ENCODE results near the gene VAX1.
"Not testable (repeated sequence)": the region's sequence is repeated elsewhere in the genome, so short reads cannot be mapped to it uniquely, and the experiment has no call there.

Gene VAX1, protein sequence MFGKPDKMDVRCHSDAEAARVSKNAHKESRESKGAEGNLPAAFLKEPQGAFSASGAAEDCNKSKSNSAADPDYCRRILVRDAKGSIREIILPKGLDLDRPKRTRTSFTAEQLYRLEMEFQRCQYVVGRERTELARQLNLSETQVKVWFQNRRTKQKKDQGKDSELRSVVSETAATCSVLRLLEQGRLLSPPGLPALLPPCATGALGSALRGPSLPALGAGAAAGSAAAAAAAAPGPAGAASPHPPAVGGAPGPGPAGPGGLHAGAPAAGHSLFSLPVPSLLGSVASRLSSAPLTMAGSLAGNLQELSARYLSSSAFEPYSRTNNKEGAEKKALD

DNA sequence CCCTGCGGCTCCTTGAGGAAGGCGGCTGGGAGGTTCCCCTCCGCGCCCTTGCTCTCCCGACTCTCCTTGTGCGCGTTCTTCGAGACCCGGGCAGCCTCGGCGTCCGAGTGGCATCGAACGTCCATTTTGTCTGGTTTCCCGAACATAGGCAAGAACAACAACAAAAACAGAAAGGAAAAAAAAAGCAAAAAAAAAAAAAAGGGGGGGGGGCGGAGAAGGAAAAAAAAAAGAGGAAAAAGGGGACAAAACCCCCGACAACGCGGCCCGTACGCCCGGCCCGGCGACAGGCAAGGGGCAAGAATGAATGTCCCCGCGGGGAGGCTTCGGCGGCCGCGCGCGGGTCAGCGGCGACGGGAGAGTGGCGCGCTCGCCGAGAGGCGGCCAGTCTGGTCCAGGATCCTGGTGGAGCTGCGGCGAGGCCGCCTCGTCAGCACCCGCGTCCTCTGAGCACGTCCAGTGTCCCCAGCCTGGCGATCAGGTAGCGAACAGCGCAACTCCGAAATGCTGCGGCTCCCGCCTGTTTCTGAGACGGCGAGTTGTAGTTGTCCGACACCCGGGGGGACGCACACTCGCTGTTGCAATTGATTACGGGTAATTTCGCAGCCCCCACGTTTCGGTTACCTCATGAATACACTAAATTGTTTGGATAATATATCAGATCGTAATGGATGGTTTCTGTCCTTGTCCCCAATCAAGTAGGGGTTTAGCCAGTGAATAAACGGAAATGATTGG, at the start of gene VAX1:
Gene VAX1, minus strand, starts transcription at position 360 of the 732 bp plus-strand sequence. Its CDS starts 214 bp downstream, at position 146.
- DNase-seq = no peak

DNA sequence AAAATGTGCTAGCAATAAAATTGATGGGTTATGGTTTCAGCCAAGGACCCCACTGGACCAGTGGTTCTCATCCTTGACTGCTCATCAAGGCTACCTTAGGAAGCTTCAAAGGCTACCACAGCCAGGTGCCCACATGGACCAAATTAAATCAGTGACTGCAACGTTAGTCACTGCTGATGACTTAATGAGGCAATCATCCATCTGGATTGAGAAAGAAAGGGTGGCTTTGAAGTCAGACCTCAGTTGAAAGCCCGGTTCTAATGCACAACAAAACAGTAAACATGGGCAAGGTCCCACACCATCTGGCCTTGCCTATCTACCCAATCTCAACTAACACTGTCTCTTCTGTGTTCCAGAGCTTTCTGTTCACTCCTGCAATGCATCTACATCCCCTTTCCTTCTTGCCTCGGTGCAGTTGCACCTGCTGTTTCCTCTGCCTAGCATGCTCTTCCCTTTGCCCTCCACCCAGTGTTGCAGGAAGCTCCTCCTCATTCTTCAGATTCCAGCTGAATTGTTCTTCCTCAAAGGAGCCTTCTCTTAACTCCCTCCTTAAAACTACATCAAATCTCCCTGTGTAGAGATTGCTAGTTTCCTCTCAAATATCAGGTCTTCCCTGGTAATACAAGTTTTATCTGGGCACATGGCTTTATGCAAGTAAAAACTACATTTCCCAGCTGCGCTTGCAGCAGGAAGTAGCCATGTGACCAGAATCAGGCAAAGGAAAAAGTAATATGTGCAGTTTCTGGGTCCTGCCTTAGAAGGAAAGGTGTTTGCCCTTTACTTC, 49.0 kb upstream of the VAX1 start:
- DNase-seq = no peak

DNA sequence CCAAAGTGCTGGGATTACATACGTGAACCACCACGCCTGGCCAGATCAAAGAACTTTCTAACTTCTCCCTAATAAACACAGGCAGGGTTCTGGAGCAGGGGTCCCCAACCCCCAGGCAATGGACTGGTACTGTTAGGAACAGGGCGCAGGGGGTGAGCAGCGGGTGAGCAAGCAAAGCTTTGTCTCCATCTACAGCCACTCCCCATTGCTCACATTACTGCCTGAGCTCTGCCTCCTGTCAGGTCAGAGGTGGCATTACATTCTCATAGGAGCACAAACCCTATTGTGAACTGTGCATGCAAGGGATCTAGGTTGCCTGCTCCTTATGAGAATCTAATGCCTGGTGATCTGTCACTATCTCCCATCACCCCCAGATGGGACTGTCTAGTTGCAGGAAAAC, 47.7 kb upstream of the VAX1 start:
- DNase-seq = not testable (repeated sequence)

DNA sequence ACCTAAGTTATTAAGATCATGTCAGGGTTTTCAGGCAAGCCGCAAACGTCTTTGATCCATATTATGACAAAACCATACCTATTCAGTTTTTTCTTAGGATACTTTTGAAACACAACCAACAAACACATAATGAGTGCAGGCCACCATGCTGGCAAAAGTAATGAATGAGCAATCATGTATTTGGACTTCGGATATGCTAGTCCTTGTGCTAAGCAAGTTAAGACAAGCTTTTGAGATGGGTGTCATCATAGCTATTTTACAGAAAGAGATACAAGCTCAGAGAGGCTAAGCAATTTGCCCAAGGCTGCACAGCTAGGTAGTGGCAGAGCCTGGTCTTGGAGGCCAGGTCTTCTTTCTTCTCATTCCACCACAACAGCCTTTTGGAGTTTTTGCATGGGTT, 46.8 kb upstream of the VAX1 start:
- DNase-seq = no peak

DNA sequence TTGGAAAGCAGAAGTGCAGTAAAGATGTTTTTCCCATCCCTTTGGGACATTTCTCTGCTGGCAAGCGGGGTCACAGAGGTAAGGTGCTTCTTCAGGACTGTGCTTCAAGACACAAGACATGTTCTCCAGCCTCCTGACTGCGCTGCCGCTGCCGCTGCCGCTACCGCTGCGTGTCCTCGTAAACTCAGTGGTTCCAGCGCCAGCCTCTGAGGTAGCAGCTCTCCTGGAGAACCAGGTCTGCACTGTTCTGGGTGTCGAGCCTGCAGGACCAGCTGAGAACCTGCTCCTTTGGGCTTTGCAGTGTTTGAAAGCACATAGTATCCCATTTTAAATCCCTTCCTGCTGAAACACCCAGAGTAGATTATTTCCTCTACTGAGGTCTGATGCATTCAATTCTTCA, 46.2 kb upstream of the VAX1 start:
- DNase-seq = no peak

DNA sequence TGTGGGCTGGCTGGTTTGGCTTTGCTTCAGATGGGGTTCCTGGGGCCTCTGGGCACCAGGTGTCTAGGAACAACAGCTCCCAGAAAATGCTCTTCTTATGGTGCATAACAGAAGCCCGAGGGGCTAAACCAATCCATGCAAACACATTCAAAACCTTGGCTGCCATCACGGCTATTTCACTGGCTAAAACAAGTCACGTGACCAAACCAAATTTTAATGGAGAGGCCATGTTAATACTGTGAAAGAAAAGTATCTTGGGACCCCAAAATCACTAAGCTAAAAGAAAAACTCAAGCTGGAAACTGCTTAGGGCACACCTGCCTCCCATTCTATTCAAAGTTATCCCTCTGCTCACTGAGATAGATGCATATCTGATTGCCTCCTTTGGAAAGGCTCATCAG, 40.1 kb upstream of the VAX1 start:
- DNase-seq = no peak

DNA sequence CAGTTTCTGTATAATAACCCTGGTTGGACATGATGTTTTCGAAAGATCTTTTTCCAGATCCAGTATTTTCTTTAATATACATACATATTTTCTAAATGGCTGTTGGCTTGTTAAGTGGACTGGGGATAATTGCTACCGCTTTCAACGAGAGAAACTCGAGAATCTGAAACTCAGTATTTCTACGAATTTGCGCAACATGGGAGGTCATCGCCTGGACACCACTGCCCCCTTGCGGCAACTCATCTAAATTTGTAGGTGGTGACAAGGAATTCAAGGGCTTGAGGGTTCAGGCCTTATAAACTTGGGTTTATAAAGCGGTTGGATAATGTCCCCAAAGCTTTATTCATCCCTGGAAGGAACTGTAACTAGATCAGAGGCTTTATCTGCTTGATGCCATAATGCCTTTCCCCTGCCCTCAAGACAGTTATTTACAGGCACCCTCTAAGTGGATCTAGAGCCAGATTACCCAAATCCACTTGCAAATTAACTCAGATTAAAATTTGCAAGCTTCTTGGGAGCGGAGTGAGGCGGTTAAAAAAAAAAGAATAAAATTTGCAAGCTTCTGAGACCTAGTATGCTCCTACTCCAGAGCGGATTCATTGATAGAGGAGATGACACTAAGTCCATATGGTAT, 37.9 kb upstream of the VAX1 start:
- DNase-seq = peak; percentile 20 to 72 (median 52)

DNA sequence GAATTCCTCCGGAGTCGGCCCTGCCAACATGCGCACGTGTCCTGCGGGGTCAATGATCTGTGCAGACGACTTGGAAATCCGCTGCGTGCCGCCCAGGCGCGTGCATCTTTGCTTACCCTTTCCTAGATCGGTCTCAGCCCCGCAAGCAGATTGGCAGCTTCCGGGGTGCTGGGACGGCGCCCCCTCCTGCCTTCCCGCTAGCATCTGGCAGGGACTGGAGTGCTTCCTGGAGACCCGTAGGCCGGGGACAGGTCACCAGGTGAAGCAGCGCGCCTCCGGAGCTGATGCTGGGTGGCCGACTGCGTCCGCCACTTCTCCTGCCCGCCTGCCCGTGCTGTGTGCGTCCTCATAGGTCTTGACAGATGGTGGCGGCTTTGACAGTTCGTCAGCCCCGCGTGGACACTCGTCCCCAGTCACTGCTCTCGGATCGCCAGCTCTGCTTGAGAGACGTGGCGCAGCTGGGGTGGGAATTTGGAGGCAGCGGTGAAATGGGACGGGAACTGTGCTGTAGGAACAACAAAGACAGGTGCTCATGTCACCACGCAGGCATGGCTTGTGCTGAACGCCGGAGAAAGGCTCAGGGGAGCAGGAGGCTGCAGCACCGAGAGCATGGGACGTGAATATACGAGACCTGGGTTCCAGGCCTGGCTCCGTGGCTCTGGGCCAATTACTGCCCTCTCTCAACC, 37.3 kb upstream of the VAX1 start:
- peak in 1 of 4 experiments; percentile 54 for DNase-seq

DNA sequence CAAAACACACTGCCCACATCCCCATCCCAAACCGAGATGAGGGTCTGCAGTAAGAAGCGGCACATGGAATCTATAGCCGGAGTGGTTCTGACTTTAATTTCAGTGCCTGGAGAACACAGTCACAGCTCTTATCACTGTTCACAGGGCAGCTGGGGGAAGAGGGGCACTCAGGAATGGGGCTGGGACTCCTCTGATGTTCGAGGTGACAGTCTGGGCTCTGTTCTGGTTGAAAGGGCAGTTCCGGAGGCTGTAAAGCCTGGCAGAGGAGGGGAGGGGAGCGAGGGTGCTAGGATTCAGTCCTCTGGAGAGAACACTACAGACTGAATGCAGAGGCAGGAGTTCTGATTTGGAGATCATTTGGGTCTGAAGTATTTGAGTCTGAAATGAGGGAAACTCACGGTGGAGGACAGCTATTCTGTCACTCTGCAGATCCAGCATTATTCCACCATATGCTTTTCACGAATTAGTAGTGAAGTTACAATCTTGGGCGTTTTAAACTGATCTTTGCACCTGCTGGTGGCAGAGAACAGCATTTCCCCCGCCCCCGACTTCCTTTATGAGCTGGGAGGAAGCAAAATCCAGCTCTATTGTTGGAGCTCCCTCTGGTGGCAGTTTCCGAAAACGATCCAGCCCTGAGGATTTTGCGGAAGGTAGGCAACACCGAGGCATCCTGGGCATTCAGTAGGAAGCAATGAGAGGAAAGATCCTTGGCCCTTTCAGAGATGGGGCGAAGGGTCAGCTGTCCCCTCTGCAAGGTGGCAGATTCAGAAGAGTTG, 36.6 kb upstream of the VAX1 start:
- peak; percentile 47 to 73 (median 64) for DNase-seq

DNA sequence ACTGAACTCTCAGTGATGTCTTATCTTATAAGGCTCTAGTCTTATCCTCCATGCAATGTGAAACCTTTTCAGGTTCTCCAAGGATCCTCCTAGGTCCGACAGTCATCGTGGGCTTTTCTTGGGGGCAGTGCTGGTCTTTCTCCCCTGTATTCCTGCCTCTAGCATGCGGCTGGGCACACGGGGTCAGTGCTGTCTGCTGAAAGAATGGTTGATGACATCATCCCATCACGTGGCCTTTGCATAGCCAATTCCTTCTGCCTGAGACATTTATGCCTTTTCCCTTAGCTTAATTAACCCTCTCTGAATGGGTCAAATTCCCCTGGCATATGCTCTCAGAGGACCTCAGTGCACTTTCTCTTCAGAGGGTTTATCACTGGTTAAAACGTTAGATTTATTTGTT, 32.2 kb upstream of the VAX1 start:
- DNase-seq = no peak

DNA sequence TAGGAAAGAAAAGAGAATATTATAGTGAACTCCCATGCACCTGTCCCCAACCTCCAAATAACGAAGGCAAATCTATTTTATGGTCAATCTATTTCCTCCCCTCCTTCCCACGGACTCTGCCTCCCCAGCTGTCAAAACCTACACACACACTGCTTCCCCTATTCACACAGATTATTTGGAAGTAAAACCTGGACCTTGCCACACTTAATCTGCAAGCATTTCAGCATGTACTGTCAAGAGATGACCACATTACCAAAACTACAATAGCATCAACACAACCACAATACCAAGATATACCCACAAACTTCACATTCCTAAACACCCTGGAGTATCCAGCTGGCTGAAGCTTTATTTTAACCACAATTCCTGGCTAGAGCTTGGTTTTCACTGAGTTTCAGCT, 31.4 kb upstream of the VAX1 start:
- no peak for DNase-seq

DNA sequence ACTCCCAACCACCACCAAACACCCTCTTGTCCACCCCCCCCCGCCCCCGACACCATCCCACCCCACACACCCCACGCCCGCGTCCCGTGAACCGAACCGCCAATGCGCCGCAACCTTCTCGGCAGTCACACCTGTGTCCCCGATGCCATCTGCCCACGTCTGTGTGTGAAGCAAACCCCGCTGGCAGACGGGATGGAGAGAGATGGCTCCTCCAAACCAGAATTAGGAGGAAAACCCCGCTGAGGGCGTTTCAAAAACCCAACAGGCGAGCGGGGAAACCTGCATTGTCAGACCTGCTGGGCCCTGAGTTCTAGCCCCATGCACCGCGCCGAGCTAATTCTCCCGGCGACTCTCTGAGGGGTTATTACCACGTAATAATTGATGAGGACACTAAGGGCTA, 30.7 kb upstream of the VAX1 start:
- DNase-seq = no peak

DNA sequence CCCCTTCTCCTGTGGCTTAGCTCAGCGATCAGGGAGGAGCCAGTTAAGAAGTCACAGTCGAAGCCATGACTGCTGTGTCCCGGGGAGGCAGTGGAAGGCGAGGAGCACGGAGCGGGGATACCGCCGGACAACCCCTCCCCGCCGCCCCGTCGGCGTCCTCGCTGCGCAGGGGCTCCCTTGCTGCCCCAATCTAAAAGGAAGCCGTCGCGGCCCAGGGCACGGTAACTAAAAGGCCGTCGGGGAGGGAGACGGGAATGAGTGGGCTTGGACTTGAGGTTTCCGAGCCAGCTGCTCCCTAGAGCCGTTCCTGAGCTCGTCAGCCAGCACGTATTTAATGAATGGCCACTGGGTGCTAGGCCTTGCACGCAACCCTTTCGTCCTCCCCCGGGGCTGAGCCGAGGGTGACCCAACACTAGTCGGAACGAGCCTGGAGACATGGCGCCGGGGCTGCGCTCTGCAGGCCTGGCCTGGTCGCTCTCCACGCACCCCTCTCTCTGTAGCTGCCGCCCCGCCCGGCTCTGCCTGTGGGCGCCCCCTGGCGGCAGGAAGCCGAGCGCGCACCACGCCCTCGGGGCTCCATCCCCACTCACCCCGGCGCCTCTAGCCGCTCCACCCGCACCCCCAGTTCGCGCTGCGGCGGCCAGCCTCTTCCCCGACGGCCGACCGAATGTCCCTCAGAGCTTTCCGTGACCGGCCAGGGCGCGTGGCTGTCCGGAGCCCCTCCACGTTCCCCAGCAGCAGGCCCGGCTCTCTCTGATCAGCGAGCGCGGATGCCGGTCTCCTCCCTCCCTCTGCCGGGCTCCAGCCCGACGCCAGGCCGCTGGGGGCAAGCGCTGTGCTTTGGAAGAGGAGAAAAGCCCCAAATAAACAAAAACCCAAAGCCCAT, 30.0 kb upstream of the VAX1 start:
- DNase-seq = peak; percentile 16 to 62 (median 42)

DNA sequence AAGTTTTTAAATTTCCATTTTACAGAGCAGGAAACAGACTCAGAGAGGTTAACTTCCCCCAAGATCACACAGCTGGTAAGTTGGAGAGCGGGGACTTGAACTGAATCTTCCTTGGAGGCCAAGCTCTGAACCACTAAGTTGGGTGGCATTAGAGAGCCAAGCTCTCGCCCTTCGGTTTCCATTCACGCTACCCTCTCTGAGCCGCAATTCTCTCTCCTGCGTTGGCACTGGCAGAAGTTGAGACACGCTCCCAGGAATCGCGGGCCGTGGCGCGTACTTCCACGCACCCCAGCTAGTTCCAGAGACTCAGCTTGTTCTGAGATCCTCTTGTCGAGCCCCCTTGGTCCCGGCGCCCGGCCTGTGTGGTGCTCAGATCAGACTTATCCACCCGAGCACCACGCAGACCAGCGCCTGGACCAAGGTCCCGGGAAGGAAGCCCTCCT, 29.3 kb upstream of the VAX1 start:
- no peak for DNase-seq

DNA sequence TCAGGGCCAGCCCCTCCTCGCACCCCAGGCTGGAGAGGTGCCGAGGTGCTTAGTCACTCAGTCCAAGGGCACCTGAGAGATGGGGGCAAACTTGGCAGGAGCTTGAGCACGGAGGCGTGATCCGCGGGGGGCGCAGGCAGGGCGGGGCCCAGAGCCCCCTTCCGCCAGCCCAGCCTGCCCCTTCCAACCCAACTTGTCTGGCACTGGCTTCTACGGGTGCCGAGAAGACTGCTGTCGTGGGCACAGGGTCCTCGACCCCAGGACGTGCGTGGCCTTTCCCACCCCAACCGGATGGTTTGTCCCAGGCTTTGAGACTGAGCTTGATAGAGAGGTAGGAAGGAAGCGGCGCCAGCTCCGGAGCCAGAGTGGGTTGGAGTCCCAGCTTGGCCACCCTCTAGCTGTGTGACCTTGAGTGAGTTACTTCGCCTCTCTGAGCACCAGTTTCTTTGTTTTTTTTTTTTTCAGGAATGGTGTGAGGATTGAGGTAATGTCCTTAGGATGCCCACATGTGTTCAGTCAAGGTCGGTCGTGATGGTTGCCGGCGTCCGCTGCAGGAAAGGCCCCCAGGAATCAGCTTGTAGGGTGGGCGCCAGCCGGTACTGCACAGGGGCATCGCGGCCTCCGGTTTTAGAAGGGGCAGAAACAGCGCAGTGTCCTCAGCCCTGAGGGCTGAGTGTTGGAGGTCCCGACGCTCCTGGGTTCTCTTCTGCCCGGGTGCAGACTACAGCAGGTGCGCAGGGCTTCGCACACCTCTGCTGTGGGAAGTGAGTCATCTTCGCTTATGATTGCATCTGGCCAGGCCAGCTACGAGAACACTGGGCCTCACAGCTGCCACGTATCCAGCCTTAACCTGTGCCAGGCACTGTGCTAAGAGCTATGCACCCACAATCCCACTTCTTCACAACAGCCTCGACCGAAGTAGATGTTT, 28.6 kb upstream of the VAX1 start:
- DNase-seq = no peak

DNA sequence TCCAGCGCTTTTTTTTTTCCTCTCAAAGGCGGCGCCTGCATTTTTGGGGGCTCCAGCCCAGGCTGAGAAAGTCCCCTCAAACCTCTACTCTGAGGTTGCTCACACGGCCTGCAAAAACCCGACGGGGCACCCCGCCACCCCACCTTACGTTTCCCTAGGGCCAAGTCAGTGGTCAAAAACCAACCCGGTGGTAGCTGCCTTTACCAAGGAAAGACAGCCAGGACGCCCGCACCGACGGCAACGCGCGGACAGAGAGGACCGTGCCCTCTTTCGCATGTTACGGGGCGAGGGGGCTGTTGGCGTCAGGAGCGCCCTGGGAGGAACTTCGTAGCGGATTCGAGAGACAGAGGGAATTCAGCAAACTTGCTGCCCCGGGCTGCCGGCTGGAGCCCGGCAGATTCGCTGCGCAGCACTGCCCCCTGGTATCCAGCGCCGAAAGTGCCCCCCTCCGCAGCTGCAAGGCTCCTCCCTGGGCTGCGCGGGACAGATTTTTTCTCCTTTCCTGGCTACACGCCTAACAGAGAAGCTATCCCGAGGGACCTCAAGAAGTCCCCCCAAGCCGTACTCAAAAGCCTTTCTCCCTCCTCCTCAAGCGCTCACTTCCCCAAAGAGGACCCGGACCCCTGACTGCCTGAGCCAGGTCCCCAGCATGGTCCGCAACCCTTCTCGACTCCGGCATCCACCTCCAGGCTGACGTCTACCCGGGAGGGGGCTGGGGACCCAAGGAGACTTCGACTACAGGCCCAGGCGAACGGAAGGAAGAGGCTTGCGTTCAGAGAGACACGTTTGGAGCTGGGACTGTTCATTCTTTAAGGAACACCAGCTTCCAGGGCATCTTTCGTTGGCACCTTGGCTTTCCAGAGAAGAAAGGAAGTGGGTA, 27.7 kb upstream of the VAX1 start:
- DNase-seq = no peak

DNA sequence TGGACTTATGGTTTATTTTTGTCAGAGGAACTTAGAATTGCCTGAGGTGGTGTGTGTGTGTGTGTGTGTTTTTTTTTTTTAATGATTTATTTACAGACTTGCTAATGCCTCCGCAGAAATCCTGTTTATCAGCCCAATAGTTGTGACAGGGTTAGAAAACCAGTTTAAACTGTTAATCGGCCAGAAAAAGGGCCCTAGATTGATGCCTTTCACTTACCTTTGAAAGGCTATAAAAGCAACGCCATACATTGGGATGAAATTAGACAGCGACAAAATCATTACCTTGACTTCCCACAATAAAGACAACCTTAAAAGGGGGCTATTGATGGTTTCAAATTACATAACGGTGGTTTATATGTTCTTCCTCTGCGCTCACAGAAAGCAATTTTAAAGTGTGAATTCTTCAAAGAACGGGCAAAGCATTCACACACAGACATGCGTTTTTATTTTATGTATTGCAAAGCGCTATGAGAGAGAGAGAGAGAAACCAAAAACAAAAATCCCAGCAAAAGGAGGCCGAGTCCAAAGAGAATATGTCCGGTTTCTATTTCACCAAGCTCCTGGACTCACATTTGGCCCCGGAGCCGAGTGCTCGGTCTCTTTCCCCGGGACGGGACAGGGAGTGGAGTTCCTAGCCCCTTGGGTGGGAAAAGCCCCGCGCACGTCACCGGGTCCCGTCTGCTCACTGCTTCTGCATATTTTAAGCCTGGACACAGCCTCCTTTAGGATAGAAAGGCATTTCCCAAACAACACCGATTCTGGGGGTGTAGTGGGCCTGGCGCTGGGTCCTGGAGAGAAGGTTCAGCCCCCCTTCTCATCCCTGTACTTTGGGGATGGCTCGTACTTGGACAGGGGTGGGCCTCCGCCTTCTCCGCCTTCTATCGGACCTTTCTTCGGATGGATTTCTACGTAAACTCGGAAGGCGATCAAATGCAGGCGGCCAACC, 26.8 kb upstream of the VAX1 start:
- DNase-seq = no peak
